ENCODE measurements around the gene DNAJC4.

DNAJC4 gene

DNA sequence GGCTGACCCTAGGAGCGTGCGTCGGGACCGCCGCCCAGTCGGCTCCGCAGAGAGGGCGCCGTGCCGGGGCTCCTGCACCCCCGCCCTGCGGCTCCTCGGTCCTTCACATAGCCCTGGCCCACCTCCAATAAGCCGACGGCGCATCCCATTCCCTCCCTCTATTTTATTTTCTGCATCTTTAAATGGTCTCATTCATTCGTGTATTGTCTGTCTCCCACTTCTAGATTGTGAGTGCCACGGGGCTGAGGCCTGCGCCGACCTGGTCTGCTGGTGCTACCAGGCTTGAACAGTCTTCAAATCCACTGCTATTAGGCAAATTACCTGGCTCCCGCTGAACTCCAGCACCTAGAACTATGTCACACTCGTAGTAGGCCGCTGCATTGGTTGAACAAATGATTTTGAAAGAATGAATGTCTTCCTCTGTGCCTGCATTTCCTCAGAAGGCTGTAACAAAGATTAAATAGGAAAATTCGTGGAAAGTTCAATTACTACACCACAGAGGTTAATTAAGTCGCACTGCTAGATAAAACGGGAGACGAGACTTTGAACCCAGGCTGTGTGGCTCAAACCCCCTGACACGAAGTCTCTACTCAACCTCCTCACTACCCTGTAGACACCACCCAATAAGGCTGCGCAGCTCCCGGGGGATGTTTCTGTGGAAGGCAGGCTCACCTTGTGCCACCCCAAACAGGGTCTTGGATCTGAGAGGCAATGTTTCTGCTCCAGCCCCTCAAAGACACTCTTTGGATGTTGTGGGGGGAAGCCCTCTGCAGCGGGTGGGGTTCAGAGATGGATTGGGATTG lies 17.6 kb downstream of the DNAJC4 start:
- H3K36me3 ChIP-seq (replicated peaks) = peaks cover 20% of the 10 kb centered on the region
- no peaks in the 10 kb centered on the region for H3K9me3 ChIP-seq
- peak overlapping the region; percentile 37 for H3K4me3 ChIP-seq
- no peak for DNase-seq (ENCODE audit: low spot score in 2 of 2)
- H3K4me1 ChIP-seq = peaks cover 14% of the 10 kb centered on the region
- in situ Hi-C loops (cut with MboI; ENCODE audit: low sequenced_read_pairs) = no loop called here
- H3K27me3 ChIP-seq (ENCODE audit: low read depth) = no peaks in the 10 kb centered on the region

GRCh38 chr11:64248578-64248977 lies 18.2 kb downstream of the DNAJC4 start:
- Histone ChIP-seq H3K4me1 (peaks cover 12% of the 10 kb centered on the region), H3K36me3 (replicated peaks) (peaks cover 14% of the 10 kb centered on the region), H3K4me3 (no peak overlapping the region), H3K27me3 (ENCODE audit: low read depth) (no peaks in the 10 kb centered on the region), H3K9me3 (no peaks in the 10 kb centered on the region)
- in situ Hi-C loops (cut with MboI; ENCODE audit: low sequenced_read_pairs) = no loop called here
- no peak for DNase-seq (ENCODE audit: low spot score in 2 of 2)

DNA sequence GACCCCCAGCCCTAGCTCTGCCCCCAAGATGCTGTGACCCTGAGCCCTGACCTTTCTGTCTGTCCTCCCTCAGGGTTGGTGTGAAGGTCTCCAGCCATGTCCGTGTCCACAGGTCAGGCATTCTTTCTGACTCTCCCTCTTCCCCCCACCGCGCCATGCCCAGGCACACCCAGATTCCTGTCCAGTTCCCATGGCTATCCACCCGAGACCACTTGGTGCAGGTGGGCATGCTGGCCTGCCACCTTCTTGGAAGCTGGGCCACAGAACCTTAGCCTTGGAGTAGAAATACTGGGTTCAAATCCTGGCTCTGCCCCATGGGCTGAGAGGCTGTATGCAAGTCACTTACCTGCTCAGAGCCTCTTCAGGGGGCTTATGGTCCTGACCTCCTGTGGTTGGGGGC lies 18.7 kb downstream of the DNAJC4 start:
- H3K36me3 ChIP-seq (replicated peaks) = peaks cover 11% of the 10 kb centered on the region
- H3K27me3 ChIP-seq (ENCODE audit: low read depth) = no peaks in the 10 kb centered on the region
- no peak overlapping the region for H3K4me3 ChIP-seq
- H3K4me1 ChIP-seq = peaks cover 12% of the 10 kb centered on the region
- DNase-seq (ENCODE audit: low spot score in 2 of 2) = no peak
- in situ Hi-C loops (cut with MboI; ENCODE audit: low sequenced_read_pairs) = no loop called here
- H3K9me3 ChIP-seq = no peaks in the 10 kb centered on the region

DNA sequence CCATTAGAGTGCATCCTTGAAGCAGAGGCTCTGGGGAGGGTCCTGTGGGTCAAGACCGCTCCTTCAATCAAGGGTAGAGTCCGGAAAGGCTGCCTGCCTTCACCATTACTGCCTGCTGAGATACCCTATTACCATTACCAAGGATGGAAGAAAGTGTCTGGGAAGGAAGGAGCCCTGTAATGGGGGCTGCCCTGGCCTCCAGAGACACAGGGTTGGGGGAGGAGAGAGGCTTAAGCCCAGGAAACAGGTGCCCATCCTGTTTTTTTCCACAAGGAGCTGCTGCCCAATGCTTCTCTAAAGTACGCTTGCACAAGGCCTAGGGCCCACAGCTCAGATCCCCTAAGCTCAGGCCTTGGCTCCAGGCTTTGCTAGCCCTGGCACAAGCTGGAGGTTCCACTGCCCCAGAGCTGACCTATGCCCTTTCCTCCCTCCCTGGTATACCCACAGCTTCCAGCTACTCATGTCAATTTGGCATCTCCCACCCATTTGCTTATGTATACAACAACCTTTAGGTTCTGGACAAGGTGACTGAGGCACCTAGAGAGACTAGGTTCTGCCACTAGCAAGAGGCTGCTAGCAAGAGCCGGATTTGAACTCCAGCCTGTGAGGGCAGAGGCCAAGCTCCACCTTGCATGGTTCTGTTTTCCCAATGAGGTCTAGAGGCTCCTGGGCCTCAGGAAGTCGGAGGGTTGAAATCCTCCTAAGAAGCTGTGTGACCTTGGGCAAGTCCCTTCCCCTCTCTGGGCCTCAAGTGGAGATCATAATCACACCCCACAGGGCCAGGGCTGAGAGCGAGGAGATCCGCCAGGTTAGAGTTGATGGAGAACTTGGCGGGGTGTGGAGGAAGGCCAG lies 19.4 kb downstream of the DNAJC4 start:
- no peaks in the 10 kb centered on the region for H3K27me3 ChIP-seq (ENCODE audit: low read depth)
- peak overlapping the region; percentile 70 for H3K4me3 ChIP-seq
- H3K36me3 ChIP-seq (replicated peaks) = peaks cover 10% of the 10 kb centered on the region
- in situ Hi-C loops (cut with MboI; ENCODE audit: low sequenced_read_pairs) = loop anchor here (25.0 kb wide), 1 partner anchor 863 kb away; the partner anchor contains the start of genes FAU, MRPL49, TM7SF2 and ZNHIT2
- no peaks in the 10 kb centered on the region for H3K9me3 ChIP-seq
- no peak for DNase-seq (ENCODE audit: low spot score in 2 of 2)
- H3K4me1 ChIP-seq = peaks cover 12% of the 10 kb centered on the region

- Histone ChIP-seq H3K9me3 (no peaks in the 10 kb centered on the region), H3K4me1 (peaks cover 12% of the 10 kb centered on the region), H3K27me3 (ENCODE audit: low read depth) (no peaks in the 10 kb centered on the region), H3K36me3 (replicated peaks) (peaks cover 9% of the 10 kb centered on the region), H3K4me3 (peak overlapping the region; percentile 70)
- peak in 1 of 2 experiments; percentile 32 for DNase-seq (ENCODE audit: low spot score in 2 of 2)
- in situ Hi-C loops (cut with MboI; ENCODE audit: low sequenced_read_pairs) = loop anchor here (25.0 kb wide), 1 partner anchor 862 kb away; the partner anchor contains the start of genes FAU, MRPL49, TM7SF2 and ZNHIT2
Measured at GRCh38 chr11:64250415-64251015, 20.2 kb downstream of the DNAJC4 start.

- Histone ChIP-seq H3K27me3 (ENCODE audit: low read depth) (no peaks in the 10 kb centered on the region), H3K4me3 (peak within 1 kb of the TSS; percentile 70), H3K36me3 (replicated peaks) (peaks cover 15% of the 10 kb centered on the region), H3K9me3 (no peaks in the 10 kb centered on the region), H3K4me1 (peaks cover 12% of the 10 kb centered on the region)
- peak; percentile 33 to 69 for DNase-seq (ENCODE audit: low spot score in 2 of 2)
- in situ Hi-C loops (cut with MboI; ENCODE audit: low sequenced_read_pairs) = loop anchor here (25.0 kb wide), 1 partner anchor 861 kb away; the partner anchor contains the start of genes FAU, MRPL49, TM7SF2 and ZNHIT2
Measured at GRCh38 chr11:64251016-64251752, 20.8 kb downstream of the DNAJC4 start, which contains the start of gene PLCB3. Gene PLCB3, plus strand, starts transcription at chr11:64251530. Its CDS starts 120 bp downstream, at chr11:64251650.

DNA sequence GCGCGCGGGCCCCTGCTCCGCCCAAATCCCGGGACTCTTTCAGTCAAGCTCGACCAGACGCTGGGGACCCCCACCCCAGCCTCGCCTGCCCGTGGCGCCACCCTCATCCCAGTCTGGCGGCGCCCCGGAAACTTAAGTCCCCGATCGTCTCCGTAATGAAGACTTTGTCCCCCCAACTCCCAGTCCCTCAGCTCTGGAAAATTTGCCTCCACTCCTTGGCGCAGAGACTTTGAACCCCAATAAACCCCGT lies 21.3 kb downstream of the DNAJC4 start:
- no peaks in the 10 kb centered on the region for H3K27me3 ChIP-seq (ENCODE audit: low read depth)
- peaks cover 20% of the 10 kb centered on the region for H3K36me3 ChIP-seq (replicated peaks)
- peaks cover 12% of the 10 kb centered on the region for H3K4me1 ChIP-seq
- no peaks in the 10 kb centered on the region for H3K9me3 ChIP-seq
- in situ Hi-C loops (cut with MboI; ENCODE audit: low sequenced_read_pairs) = loop anchor here (25.0 kb wide), 1 partner anchor 861 kb away; the partner anchor contains the start of genes FAU, MRPL49, TM7SF2 and ZNHIT2
- no peak for DNase-seq (ENCODE audit: low spot score in 2 of 2)
- H3K4me3 ChIP-seq = peak overlapping the region; percentile 70

GRCh38 chr11:64252003-64252872 lies 21.9 kb downstream of the DNAJC4 start:
- H3K4me3 ChIP-seq = peak overlapping the region; percentile 70
- H3K36me3 ChIP-seq (replicated peaks) = peaks cover 22% of the 10 kb centered on the region
- DNase-seq (ENCODE audit: low spot score in 2 of 2) = peak in 1 of 2 experiments; percentile 75
- peaks cover 12% of the 10 kb centered on the region for H3K4me1 ChIP-seq
- no peaks in the 10 kb centered on the region for H3K9me3 ChIP-seq
- no peaks in the 10 kb centered on the region for H3K27me3 ChIP-seq (ENCODE audit: low read depth)
- in situ Hi-C loops (cut with MboI; ENCODE audit: low sequenced_read_pairs) = loop anchor here (25.0 kb wide), 1 partner anchor 860 kb away; the partner anchor contains the start of genes FAU, MRPL49, TM7SF2 and ZNHIT2

- Histone ChIP-seq H3K36me3 (replicated peaks) (peaks cover 26% of the 10 kb centered on the region), H3K4me3 (no peak overlapping the region), H3K4me1 (peaks cover 7% of the 10 kb centered on the region), H3K9me3 (no peaks in the 10 kb centered on the region), H3K27me3 (ENCODE audit: low read depth) (no peaks in the 10 kb centered on the region)
- DNase-seq (ENCODE audit: low spot score in 2 of 2) = no peak
- in situ Hi-C loops (cut with MboI; ENCODE audit: low sequenced_read_pairs) = loop anchor here (25.0 kb wide), 1 partner anchor 859 kb away; the partner anchor contains the start of genes FAU, MRPL49, TM7SF2 and ZNHIT2
Measured at GRCh38 chr11:64253043-64253442, 22.7 kb downstream of the DNAJC4 start.

GRCh38 chr11:64253481-64253880 lies 23.1 kb downstream of the DNAJC4 start:
- H3K9me3 ChIP-seq = no peaks in the 10 kb centered on the region
- in situ Hi-C loops (cut with MboI; ENCODE audit: low sequenced_read_pairs) = loop anchor here (25.0 kb wide), 1 partner anchor 859 kb away; the partner anchor contains the start of genes FAU, MRPL49, TM7SF2 and ZNHIT2
- H3K4me1 ChIP-seq = peaks cover 7% of the 10 kb centered on the region
- no peak for DNase-seq (ENCODE audit: low spot score in 2 of 2)
- peaks cover 30% of the 10 kb centered on the region for H3K36me3 ChIP-seq (replicated peaks)
- no peak overlapping the region for H3K4me3 ChIP-seq
- H3K27me3 ChIP-seq (ENCODE audit: low read depth) = no peaks in the 10 kb centered on the region

- no peak for DNase-seq (ENCODE audit: low spot score in 2 of 2)
- Histone ChIP-seq H3K9me3 (no peaks in the 10 kb centered on the region), H3K4me3 (no peak overlapping the region), H3K4me1 (peaks cover 7% of the 10 kb centered on the region), H3K27me3 (ENCODE audit: low read depth) (no peaks in the 10 kb centered on the region), H3K36me3 (replicated peaks) (peaks cover 39% of the 10 kb centered on the region)
- in situ Hi-C loops (cut with MboI; ENCODE audit: low sequenced_read_pairs) = loop anchor here (25.0 kb wide), 1 partner anchor 858 kb away; the partner anchor contains the start of genes FAU, MRPL49, TM7SF2 and ZNHIT2
Measured at GRCh38 chr11:64254326-64254725, 24.0 kb downstream of the DNAJC4 start.
